Endothelial cell of umbilical vein (primary cell): ENCODE data around the gene CHN1.
A peak's percentile ranks its signal among the peaks of the same experiment; 100 is the strongest.

ENCODE experiments used
- EZH2 ChIP-seq: IDR thresholded peaks from 2 replicates; pipeline ENCODE4 v1.6.1; 2012; ENCODE audit warnings: borderline replicate concordance, low read depth, mild to moderate bottlenecking, moderate library complexity, low read length, inconsistent platforms; ENCODE audit not compliant: severe bottlenecking
- FOS ChIP-seq: IDR thresholded peaks from 2 replicates; pipeline ENCODE4 v1.6.1; 2011; ENCODE audit warnings: mild to moderate bottlenecking, low read length, moderate library complexity, borderline replicate concordance; ENCODE audit not compliant: insufficient read depth
- GATA2 ChIP-seq: IDR thresholded peaks from 2 replicates; pipeline ENCODE4 v1.7.0; 2011; ENCODE audit warnings: low read depth, mild to moderate bottlenecking, moderate library complexity, mixed read lengths, low read length; ENCODE audit not compliant: insufficient read length, insufficient read depth
- MYC ChIP-seq: IDR thresholded peaks from one replicate; pipeline ENCODE4 v1.6.1; 2011; ENCODE audit warnings: mild to moderate bottlenecking, low read depth, low read length
- POLR2A ChIP-seq: IDR thresholded peaks from 2 replicates; pipeline ENCODE4 v1.6.1; 2012; ENCODE audit warnings: low read depth, mild to moderate bottlenecking, control low read depth, low read length
- POLR2AphosphoS5 ChIP-seq: IDR thresholded peaks from 2 replicates; pipeline ENCODE4 v1.6.1; 2012; ENCODE audit warnings: low read depth, mild to moderate bottlenecking, control low read depth, low read length, moderate library complexity; ENCODE audit not compliant: insufficient read depth
- TF ChIP-seq, protein P1 (sequence below), 2 donors: IDR thresholded peaks; 1 replicate in 1 of 2; 2 replicates in 1 of 2; pipeline ENCODE4 v1.5.1; 2011; ENCODE audit warnings: low read length in 2 of 2, mild to moderate bottlenecking in 2 of 2, moderate library complexity in 2 of 2, control low read depth in 1 of 2, inconsistent platforms in 1 of 2, low read depth in 1 of 2; ENCODE audit not compliant: insufficient read depth in 1 of 2; ENCODE audit errors: extremely low read depth in 1 of 2

DNA sequence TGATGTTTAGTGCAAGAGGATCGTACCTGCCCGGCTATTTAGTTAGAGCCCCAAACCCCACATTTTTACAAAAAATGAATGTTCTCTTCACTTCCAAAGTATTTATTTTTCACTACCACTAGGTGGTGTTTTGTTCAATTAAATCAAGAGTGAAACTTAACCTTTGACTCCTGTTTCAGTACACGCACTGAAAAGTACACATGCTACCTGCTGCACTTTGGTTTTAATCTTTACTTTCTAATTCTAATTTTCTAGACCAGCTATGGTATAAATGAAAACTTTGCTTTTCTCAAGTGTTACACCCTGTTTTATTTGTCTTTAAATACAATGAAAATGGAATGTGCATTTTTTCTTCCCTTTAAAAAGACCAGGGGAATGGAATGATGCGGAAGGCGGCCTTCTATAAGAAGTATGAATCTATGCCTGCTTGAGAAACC lies 31.4 kb upstream of the CHN1 start:
- TF ChIP-seq EZH2 = no peak
- TF ChIP-seq, protein P1, sequence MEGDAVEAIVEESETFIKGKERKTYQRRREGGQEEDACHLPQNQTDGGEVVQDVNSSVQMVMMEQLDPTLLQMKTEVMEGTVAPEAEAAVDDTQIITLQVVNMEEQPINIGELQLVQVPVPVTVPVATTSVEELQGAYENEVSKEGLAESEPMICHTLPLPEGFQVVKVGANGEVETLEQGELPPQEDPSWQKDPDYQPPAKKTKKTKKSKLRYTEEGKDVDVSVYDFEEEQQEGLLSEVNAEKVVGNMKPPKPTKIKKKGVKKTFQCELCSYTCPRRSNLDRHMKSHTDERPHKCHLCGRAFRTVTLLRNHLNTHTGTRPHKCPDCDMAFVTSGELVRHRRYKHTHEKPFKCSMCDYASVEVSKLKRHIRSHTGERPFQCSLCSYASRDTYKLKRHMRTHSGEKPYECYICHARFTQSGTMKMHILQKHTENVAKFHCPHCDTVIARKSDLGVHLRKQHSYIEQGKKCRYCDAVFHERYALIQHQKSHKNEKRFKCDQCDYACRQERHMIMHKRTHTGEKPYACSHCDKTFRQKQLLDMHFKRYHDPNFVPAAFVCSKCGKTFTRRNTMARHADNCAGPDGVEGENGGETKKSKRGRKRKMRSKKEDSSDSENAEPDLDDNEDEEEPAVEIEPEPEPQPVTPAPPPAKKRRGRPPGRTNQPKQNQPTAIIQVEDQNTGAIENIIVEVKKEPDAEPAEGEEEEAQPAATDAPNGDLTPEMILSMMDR (IDR thresholded peaks at IDR 0.05; ENCODE audit: extremely low read depth in 1 of 2, insufficient read depth in 1 of 2, low read depth in 1 of 2, low read length in 2 of 2) = peak; percentile 27 to 41
- no peak for TF ChIP-seq MYC
- TF ChIP-seq POLR2AphosphoS5 = no peak
- TF ChIP-seq FOS = no peak
- no peak for TF ChIP-seq POLR2A
- TF ChIP-seq GATA2 = no peak
